Stimulated activated CD4-positive, alpha-beta T cell treated with anti-CD3 and anti-CD28 coated beads, Interleukin-2, amount 100 ng/mL, for 48 hours (primary cell): Measurements from ENCODE around the gene TRAPPC10.
"Not testable (repeated sequence)": the region's sequence is repeated elsewhere in the genome, so short reads cannot be mapped to it uniquely, and the experiment has no call there.

ENCODE experiments used
- DNase-seq, 2 donors: peaks; one replicate each; pipeline ENCODE4 v3.0.0-alpha.2; 2020

The TRAPPC10 gene

DNA sequence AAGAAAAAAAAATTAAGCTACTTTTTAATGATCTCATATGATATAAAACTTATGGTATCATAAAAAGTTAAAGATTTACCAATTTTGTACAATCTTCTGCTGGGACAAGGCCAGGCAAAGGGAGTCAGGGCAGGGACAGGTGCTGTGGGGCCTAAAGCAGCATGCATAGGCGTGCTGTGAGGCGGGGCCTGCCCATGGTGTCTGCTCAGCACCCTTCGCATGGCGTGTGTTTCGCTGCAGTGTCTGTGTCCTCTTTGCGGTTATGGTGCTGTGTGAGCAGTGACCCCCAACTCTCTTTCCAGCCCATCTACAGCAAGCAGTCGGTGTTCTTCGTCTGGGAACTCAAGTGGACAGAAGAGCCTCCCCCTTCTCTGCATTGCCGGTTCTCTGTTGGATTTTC lies 81.7 kb downstream of the TRAPPC10 start:
- no peak for DNase-seq

DNA sequence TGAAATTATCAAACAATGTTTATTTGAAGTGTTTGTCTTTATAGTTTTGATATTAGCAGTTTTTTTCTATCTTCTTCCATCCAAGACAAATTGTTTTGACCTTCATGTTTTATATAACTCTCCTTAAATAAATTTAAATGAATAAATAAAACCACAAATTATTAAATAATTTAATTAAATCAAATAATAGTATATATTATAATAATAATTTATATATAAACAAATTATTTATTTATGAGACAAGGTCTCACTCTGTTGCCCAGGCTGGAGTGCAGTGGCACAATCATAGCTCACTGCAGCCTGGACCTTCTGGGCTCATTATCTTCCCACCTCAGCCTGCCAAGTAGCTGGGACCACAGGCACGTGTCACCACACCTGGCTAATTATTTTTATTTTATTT lies 82.7 kb downstream of the TRAPPC10 start:
- no peak for DNase-seq

DNA sequence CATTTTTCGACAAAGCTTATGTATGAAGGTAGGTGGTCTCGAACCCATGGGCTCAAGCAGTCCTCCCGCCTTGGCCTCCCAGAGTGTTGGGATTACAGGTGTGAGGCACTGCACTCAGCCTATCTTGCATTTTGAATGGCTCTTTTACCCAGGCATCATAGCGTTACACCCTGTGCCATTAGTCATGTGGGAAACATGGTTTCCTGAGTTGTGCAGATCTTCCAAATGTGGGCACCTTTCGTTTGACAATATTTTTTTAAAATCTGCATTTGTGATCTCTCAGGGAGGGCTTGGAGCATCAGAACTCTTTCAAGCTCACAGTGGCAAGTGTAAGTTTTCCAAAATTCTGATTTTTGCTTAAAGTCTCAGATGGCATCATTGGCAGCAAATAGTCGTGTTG lies 86.4 kb downstream of the TRAPPC10 start:
- not testable (repeated sequence) for DNase-seq

DNA sequence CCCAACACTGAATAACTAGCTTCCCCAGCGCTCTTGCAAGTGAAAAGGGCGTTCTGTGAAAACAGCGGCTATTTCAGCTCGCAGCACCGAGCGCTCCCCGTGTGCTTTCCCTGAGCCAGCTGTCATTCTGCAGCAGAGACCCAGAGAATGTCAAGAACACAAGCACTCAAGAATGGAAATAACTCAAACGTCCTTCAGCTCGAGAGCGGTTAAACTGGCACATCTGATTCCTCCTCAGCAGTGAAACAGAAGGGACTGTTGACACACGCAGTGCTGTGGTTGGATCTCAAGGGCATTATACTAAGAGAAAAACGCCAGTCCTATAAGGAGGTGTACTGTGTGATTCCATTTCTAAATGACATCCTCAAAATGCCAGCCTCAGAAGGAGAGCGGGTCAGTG lies 86.9 kb downstream of the TRAPPC10 start:
- not testable (repeated sequence) for DNase-seq

DNA sequence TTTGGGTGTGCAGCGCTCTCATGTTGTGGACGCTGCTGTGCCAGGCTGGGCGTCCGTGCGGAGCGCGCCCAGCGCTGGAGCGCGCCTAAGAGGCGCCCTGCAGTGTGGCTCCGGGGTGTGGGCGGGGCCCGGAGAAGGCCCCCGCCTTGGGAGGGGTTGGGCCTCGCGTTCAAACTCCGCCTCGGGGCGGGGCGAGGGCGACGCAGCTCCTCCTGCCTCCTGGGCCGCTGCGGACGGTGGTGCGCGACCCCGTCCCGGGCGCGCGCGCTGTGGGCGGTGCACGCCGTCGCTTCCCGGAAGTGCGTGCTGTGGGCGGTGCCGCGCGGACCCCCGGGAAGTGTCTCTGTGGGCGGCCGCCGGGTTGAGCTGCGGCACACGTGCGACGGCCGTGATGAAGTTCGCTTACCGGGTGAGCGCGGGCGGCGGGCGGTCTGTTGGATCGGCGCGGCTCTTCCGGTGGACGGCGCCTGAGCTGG lies 95.0 kb downstream of the TRAPPC10 start, which contains the start of gene PWP2:
Gene PWP2, plus strand, starts transcription at position 374 of the 476 bp plus-strand sequence. Its CDS starts 18 bp downstream, at position 392.
- DNase-seq: peak in 1 of 2 donors; percentile 61

DNA sequence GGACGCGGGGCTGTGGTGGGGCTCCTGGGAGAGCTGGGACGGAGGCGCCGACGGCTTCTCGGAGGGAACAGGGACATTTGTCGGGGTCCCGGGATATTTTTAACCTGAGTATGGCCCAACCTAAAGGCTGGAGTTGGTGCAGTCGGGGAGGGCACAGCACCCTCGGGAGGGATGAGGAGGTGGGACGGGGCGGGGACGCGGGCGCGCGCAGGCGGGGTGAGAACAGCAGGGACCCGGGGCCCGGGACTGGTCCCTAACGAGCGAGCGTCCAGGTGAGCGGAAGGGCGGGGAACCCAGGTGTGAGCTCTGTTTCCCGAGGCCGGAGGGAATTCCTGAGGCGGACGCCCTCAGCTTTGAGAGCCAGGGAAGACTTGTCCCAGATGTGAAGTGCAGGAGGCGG lies 95.5 kb downstream of the TRAPPC10 start:
- DNase-seq: not testable (repeated sequence)

DNA sequence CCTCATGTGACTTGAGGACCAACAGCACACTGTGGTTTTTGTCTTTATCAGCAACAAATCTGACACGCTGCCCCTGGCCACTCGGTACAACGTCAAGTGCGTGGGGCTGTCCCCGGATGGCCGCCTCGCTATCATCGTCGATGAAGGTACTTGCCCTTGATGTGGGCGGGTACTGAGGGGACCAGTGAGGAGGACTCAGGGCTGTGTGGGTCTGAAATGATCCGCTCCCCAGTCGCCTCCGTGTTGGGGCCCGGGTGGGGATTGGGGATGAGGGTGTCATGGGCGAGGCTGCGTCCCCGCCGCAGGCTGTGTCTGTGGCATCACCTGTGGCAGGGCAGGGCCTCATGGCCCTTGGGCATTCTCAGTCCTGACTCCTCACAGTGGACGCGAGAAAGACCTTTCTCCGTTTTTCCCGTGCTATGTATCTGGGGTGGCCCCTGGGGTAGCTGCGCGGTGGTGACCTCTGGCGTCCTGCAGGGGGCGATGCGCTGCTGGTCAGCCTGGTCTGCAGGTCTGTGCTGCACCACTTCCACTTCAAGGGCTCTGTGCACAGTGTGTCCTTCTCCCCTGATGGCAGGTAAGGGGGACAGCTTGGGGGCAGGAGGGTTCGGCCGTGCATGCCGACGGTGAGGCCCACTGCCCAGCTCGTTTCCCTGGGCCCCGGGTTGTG lies 101.7 kb downstream of the TRAPPC10 start:
- DNase-seq: not testable (repeated sequence)

DNA sequence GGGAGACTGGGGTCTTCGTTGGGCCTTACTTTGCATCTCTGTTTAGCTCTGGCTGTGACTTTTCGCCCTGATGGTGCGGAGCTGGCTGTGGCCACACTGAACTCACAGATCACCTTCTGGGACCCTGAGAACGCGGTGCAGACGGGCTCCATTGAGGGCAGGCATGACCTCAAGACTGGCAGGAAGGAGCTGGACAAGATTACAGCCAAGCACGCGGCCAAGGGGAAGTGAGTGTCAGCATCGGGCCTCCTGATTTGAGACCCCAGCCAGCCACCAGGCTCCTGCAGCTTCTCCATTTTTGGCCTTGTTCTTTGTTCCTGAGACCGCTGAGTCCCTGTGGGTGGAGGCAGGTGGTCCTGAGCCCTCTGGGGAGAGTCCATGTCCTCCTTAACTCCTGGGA lies 110.0 kb downstream of the TRAPPC10 start:
- DNase-seq: not testable (repeated sequence)

DNA sequence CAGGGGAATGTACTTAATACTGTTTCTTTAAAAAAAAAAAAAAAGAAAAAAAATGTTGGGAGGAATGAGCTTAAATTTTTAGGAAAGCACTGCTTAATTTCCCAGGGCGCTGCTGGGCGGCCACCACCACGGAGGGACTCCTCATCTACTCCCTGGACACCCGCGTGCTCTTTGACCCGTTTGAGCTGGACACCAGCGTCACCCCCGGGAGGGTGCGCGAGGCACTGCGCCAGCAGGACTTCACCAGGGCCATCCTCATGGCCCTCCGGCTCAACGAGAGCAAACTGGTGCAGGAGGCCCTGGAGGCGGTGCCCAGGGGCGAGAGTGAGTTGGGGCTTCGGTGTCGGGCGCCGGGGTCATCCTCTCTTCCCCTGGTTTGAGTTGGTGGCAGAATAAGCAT lies 115.7 kb downstream of the TRAPPC10 start:
- not testable (repeated sequence) for DNase-seq

DNA sequence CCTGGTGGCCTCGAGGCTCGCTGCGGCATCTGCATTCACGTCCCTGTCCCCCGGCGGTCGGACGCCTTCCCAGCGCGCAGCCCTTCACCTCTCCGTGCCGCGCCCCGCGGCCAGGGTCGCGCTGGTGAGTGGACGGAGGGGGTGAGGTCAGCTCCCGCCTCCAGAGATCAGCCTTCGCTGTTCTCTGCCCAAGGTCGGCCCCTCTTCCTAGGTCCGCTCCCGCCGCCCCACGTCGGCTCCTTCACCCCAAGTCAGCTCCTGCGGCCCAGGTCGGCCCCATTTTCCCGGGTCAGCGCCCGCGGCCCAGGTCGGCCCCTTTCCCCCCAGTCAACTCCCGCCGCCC lies 121.6 kb downstream of the TRAPPC10 start:
- not testable (repeated sequence) for DNase-seq

DNA sequence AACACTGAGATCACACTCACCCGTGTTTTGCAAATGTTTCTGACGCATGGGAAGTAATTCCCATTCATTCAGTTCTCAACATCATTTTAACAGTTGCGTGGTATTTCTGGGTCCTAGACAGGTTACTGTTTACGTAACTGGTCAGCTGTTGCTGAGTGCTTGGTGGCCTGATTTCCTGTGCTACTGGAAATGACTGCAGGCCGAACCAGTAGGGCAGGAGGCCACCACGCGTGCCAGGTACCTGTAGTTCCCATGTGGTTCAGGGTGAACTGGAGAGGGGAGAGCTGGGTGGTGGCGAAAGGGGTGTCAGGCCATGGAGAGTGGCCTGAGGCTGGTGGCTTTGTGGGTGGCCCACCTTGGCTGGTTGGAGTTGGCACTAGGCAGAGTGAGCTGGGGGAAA lies 122.6 kb downstream of the TRAPPC10 start:
- not testable (repeated sequence) for DNase-seq

DNA sequence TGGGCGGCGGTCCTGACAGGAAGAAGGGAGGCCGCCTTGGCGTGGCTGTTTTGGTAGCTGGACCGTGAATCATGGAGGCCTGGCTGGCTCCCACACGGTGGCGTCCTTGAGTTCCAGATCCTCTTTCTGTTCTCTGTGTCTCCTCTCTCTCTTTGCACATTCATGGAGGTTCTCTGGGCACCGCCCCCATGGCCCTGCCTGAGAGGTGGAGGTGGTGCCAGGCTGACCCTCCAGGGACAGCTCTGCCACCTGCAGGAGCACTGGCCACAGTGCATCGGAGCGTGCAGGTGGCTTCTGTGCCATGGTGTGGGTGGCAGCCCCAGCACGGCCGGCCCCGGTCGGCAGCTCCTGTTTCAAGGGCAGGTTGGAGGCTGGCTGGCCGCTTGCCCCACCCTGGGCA lies 125.9 kb downstream of the TRAPPC10 start:
- DNase-seq: peak in 1 of 2 donors; percentile 23

DNA sequence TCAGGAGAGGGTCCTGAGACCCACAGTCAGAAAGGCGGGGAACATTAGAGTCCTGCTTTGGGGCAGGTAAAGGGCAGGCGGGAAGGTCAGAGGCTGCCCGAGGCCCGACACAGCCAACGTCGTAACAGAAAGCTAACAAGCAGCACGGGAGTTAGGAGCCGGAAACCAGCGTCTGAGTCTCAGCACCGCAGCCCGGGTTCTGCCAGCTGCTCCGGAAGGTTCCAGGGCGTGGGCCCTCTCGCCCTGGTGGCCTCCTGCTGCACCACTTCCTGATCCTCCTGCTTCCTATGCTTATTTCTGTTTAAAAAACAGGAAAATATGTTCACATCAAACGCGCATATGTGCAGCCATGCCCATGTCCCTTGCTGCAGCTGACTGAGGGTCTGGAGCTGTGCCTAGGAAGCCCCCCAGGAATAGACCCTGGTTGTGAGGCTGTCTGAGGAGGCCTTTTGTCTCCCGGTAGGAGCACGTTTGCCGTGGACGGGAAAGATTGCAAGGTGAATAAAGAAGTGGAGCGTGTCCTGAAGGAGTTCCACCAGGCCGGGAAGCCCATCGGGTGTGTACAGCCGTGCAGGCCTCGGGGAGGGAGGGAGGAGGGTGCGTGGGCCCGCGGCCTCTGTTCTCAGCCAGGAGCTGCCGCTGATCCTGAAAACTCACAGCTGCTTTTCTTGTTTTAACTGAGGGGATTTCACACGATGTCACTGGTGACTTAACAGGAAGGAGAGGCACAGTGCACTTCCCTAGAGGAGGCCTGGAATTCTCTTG lies 127.9 kb downstream of the TRAPPC10 start:
- DNase-seq: not testable (repeated sequence)

DNA sequence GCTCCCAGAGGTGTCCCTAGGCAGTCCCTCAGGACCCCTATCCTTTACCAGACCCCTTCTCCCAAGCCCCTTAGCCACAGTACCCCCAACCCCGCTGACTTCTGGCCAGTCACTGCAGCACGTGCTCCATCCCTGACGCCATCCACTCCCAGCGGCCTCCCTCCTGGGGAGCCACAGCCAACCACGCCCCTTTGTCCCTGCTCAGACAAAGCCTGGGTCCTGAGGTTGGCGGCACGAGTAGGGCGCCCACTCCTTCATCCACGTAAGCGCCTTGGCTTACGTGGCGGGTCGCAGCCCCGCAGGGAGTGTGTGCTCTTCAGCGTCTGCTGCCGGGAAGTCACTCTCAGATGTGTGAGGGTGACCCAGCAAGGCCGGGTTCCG lies 128.4 kb downstream of the TRAPPC10 start:
- DNase-seq: not testable (repeated sequence)

DNA sequence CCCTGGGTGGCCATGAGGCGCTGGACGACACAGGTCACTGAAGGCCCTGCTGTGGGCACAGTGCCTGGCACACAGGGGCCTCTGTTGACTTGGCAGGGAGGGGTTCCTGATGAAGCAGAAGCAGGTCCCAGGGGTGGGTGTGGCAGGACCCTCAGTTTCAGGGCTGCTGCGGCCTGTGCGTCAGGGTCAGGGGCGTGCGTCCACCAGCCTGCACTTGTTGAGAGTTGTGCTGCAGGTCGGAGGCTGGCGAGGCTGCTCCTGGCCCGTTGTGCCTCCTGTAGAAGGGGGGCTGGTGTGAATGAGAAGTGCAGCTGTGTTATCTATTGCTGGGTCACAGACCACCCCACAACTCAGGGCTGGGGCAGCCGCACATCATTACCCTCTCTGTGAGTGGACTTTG lies 130.4 kb downstream of the TRAPPC10 start:
- DNase-seq: not testable (repeated sequence)

DNA sequence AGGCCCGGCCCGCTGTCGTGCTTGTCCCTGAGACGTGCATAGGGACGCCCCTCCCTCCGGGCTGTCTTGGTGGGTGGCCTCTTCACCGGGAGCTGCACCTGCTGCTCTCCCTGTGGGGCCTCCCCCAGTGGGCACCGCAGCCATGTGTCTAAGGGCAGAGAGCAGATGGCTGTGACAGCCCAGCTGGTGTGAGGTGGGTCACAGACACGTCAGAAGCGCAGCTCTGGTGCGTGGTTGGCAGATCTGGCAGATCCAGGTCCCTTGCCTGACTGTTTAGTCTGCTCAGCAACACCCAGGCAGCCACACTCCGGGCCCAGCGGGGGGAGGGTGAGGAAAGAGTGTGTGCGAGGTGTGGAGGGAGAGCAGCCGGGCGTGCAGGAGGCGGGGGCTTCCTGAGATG lies 131.3 kb downstream of the TRAPPC10 start:
- not testable (repeated sequence) for DNase-seq

DNA sequence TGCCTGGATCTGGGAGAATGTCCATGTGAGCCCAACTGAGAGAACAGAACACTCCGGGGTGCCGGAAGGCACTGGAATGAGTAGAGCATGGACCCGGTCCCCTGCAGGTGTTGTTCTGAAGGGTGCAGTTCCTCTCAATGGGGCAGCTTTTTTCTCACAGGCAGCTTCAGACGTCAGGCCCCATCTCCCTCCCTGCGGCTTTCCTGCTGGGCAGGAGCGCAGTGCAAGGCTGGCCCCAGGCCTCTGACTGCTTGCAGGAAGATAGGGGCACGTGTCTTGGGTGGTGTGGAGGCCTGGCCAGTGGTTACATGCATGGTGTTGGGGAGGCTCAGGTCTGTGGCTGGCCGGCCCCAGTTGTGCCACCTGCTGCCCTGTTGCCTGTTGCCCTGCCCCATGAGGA lies 131.9 kb downstream of the TRAPPC10 start:
- not testable (repeated sequence) for DNase-seq

DNA sequence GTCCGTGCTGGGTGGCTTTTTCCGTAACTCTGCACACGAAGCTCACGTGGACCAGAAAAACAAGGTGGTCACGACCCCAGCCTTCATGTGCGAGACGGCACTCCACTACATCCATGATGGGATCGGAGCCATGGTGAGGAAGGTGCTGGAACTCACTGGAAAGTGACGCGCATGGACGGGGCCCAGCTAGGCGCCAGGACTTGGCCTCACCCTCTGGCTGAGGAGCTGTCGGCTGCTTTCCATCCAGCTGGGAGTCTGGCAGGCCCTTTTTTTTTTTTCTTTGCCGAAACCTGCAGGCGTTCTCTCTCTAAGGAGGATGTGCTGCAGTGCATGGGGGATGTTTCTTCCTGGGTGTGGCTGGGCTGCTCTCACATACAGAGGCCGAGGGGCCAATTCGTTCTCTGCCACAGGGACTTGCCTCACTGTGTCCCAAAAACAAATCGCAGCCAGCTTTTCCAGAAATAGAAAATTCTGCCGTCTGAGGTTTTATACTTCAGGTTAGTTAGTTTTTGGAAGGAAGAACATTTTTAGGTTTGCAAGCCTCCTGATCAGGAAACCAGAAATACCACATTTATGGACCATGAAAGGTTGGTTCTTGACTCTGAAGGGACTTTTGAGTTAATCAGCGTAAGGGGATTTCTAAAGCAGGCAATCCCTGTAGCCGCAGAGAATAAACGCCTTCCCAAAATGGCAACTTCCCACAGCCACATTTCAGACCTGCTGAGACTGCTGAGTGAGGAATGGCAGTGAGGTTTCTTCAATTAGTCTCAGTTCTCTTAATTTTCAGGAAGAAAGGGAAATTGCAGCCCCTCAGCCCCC lies 132.9 kb downstream of the TRAPPC10 start:
- not testable (repeated sequence) for DNase-seq

DNA sequence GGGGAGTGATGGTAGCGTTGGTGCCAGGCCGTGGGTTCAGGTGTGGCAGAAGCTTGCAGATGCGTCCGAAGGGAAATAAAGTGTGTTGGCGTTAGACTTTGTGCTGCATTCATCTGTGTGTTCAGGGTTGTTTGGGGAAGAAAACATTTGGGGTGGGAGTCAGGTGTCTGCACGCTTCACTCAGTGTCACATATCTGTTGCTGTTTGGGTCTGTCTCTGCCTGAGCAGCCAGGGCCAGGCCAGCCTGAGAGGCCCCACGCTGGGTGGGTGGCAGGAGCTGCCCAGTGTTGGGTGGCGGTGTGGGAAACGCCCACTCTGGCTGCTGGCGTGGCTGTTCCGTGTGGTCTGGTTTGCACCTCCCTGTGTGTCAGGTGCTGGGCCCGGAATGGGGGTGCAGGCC lies 133.5 kb downstream of the TRAPPC10 start:
- not testable (repeated sequence) for DNase-seq

DNA sequence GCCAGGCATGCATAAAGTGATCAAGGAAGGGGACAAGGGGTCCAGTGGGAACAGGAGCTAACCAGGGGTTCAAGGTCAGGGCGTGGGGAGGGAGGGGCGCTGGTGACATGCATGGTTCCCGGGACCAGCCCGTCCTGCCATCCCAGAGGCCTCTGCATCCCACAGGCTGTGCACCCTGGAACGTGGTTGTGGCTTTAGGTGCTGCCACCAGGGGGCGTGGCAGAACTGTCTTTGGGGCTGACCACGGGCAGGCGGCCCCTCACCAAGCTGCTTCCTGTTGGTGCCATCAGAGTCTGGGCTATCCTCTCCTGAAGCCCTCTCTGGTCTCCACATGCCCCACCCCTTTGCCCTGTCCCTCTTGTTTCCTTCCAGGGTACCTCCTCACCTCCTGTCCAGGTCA lies 135.0 kb downstream of the TRAPPC10 start:
- DNase-seq: not testable (repeated sequence)

DNA sequence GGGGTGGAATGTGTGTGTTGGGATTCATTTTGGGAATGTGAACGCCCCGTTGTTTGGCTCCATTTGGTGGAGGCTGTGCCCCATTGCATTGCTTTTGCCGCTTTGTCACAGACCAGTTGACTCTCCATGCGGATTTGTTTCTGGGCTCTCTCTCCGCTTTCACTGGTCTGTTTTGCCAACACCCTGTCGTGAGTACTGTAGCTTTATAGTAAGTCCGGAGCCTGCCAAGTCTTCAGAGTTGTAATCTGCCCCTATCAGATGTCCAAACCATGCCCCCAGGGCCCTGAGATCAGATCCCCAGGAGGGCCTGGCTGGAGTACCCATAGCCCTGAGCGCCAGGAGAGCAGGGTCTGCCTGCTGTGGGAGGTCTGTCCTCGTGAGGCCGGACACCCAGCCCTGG lies 138.1 kb downstream of the TRAPPC10 start:
- not testable (repeated sequence) for DNase-seq

DNA sequence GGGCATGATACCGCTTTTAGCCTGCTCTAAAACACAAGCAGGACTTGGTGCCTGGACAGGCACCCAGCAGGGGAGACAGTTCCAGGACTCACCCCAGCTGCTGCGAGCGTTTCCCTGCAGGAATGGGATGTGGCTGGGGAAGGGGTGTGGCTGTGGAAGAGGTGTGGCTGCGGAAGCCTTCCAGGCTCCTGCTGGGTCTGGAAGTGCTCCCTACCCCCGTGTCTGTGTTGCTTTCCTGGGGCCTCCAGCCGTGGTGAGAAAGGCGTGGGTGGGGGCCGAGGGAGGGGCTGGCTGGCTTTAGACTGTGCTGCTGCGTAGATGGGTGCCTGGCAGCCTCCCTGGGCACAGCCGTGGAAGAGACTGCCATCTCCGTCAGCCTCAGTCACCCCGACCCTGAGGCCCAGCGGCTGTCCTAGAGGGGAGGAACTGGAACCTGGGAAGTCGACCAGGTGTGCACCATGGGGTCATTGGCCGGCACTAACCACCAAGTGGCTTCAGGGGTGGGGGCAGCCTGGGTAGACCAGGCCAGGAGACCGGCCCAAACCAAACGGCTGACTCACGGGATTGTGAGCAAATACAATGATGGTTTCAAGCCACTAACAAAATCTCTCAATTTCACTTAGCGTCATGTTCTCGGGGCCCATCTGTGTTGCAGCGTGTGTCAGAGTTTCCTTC lies 141.2 kb downstream of the TRAPPC10 start:
- not testable (repeated sequence) for DNase-seq

DNA sequence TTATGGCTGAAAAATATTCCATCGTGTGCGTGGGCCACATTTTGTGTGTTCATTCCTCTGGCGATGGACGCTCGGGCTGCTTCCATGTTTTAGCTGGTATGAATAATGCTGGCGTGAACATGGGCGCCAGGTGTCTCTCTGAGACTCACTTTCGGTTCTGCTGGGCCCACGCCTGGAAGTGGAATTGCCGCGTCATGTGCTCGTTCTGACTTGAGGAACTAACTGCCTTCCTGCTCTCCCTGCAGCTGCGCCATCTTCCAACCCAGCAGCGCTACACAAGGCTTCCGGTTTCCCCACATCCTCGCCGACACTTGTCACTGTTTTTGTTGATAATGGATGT lies 141.8 kb downstream of the TRAPPC10 start:
- DNase-seq: peak; percentile 30 to 37
